Esophagus squamous epithelium (tissue), 4 donors: ENCODE results near the gene CR1L.

ENCODE experiments used
- POLR2A ChIP-seq, 4 donors: fragments of 450-650 bp; IDR thresholded peaks; one replicate each; pipeline ENCODE4 v1.6.1; 2017; ENCODE audit warnings: antibody characterized with exemption in 4 of 4, mild to moderate bottlenecking in 4 of 4, moderate library complexity in 3 of 4
- TF ChIP-seq, protein P1 (sequence below), 6 experiments: fragments of 450-650 bp in 4 of 6; fragments of 200-600 bp in 2 of 6; sonication (generic) in 2 of 6; IDR thresholded peaks; one replicate each; pipeline ENCODE4 v1.5.1; 2016 to 2019; ENCODE audit warnings: antibody characterized with exemption in 6 of 6, mild to moderate bottlenecking in 4 of 6, moderate library complexity in 4 of 6

DNA sequence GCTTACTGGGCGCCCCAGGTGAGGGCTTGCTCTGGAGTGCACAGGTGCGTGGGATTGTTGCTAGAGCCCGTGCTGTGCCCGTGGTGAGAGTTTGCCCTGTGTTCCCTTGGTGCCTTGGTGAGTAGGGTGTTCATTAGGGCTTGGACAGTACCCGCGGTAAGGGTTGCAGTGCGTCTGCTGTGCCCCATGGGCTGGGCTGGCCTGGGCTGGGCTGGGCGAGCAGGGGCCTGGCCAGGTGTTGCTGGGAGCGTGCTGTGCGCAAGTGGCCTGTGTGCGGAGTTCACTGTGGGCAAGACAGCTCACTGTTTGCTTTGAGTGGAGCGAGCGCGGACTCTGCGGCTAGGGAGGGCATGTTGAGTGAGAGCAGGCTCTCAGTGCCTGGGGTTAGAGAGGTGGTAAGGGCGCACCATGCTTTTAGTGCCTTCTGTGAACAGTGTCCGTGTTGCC lies 725 bp downstream of the CR1L start:
- TF ChIP-seq, protein P1, sequence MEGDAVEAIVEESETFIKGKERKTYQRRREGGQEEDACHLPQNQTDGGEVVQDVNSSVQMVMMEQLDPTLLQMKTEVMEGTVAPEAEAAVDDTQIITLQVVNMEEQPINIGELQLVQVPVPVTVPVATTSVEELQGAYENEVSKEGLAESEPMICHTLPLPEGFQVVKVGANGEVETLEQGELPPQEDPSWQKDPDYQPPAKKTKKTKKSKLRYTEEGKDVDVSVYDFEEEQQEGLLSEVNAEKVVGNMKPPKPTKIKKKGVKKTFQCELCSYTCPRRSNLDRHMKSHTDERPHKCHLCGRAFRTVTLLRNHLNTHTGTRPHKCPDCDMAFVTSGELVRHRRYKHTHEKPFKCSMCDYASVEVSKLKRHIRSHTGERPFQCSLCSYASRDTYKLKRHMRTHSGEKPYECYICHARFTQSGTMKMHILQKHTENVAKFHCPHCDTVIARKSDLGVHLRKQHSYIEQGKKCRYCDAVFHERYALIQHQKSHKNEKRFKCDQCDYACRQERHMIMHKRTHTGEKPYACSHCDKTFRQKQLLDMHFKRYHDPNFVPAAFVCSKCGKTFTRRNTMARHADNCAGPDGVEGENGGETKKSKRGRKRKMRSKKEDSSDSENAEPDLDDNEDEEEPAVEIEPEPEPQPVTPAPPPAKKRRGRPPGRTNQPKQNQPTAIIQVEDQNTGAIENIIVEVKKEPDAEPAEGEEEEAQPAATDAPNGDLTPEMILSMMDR (IDR thresholded peaks at IDR 0.05): no peak
- no peak for TF ChIP-seq POLR2A (IDR thresholded peaks at IDR 0.05)
